GM21367 (cell line): ENCODE results near the gene PGR.

Source experiments
- ATAC-seq: cut with Tn5 transposase; IDR thresholded peaks from one replicate; pipeline ENCODE4 v1.9.1; 2021; ENCODE audit not compliant: unreplicated experiment

Gene PGR

DNA sequence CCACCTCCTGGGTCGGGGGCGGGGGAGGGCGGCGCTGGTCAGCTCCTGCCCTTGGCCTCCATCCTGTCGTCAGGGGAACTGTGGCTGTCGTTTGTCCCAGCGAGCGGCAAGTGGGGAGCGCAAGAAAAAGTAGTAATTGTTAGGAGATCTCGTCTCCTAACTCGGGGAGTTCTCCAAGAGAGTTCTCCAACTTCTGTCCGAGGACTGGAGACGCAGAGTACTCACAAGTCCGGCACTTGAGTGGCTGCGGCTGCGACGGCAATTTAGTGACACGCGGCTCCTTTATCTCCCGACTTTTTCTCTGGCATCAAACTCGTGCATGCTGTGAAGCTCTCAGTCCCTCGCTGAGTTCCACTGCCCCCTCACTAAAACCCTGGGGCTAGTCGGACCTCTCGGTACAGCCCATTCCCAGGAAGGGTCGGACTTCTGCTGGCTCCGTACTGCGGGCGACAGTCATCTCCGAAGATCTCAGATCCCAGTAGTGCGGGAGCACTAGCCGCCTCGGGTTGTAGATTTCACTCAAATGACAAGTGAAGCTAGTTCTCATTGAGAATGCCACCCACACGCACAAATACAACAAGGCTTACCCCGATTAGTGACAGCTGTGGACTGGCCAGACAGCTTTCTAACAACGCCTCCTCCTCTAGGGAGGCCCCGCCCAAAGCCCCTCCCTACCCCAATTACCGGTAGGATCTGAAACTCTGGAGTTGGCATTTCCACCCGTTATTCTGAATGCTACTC, at the start of gene PGR:
Gene PGR, minus strand, starts transcription at position 611 of the 741 bp plus-strand sequence. CDS start 743 bp downstream, outside the sequence.
- no peak for ATAC-seq

DNA sequence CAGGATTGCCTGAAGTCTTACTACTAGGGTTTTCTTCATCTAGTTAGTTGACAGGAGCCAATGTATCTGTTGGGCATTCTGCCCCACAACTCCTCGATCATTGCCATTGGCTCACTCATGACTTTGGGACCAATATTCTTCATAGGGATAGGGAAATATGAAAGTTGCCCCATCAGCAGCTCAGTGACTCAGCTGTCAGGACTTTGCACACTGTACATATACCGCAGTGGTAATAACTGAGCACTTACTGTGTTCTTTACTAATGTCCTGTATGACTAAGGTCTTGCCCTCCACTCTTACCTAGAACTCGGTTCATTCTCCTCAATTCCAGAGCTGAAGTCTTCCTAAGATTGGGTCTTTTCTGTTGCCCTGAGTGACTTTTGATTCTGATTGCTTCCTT, 46.8 kb upstream of the PGR start:
- ATAC-seq, result no peak

DNA sequence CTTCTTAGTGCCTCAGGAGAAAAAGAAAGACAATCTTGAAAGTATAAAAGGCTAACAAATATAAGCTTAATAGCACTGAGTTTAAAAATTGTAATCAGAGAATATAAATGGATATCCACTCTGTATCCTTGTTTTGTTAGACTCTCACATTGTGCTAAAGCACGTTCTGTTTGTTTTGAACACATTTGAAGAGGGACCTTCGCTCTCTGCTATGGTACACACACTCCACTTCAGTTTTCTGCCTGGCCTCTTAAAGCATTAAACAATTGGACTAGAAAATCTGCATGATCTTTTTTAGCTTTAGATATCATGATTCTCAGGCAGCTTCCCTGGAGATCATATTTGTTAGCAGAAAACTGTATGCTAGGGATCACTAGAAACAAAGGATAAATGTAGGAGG, 40.3 kb upstream of the PGR start:
- ATAC-seq, result no peak

DNA sequence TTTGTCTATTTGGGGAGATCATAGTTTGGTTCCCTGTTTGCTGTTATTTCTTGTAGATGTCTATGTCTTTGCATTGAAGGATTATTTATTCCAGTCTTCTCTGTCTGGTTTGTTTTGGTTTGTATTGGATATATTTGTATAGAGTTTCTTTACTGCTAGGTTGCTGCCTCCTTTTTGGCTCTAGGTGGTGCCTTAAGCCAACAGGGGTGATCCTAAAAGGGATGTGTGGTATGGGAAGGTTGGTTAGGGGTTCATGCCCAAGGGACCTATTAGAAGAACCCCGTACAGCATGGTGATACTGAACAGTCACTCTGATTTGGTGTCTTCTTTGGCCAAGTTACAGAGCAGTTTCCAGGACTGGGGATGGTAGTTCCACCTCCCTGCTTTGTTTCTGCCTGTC, 36.4 kb upstream of the PGR start:
- ATAC-seq, result no peak

DNA sequence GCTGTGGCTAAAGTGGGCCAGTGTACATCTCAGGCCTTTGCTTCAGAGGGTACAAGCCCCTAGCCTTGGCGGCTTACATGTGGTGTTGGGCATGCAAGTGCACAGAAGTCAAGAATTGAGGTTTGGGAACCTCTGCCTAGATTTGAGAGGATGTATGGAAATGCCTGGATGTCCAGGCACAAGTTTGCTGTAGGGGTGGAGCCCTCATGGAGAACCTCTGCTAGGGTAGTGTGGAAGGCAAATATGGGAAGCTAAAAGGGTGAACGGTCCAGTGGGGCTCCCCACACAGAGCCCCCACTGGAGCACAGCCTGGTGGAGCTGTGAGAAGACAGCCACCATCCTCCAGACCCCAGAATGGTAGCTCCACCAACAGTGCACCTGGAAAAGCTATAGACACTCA, 28.5 kb upstream of the PGR start:
- no peak for ATAC-seq

DNA sequence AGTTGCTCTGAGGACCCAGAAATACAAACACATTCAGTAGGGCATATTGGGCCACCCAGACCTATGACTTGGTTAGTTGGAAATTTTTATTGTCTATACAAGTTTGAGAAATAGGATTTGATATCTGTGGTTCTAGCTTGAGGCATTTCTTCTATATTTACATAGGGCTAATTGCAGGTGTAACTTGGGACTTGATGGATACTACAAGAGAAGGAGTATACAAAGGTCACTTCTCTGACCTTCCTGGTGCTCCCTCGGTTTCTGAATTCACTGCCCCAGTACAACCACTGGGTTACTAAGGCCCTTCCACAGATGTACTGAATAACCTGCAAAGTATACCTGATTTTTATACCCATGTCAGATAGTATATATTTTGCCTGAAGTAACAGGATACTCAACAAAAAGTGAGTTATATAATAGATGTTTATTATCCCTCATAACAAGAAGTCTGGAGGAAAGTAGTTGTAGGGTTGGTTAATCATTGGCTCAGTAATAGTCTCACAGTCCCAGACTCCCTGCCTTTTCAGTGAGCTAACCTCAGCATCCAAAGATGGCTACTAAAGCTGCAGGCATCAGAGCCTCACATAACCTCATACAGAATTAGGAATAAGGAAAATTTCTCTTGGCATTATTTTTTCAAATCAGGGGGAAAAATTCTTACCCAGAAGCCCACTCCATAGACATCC, 8.8 kb upstream of the PGR start:
- no peak for ATAC-seq

DNA sequence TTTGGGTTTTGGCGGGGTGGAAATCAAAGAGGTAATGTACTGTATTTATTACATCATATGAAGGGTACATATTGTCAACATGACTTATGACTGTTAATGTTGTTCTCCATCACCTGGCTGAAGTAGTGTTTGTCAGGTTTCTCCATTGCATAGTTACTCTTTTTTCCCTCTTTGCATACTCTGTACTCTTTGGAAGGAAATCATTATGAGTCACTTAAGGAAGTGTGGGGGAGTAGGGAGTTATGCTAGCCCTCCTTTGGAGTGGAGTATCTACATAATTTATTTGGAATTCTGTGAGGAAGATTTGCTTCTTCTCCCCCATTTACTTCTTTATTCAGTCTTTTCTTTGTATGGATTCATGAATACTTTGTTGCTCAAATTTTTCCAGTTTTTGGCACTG, 3.6 kb upstream of the PGR start:
- no peak for ATAC-seq

DNA sequence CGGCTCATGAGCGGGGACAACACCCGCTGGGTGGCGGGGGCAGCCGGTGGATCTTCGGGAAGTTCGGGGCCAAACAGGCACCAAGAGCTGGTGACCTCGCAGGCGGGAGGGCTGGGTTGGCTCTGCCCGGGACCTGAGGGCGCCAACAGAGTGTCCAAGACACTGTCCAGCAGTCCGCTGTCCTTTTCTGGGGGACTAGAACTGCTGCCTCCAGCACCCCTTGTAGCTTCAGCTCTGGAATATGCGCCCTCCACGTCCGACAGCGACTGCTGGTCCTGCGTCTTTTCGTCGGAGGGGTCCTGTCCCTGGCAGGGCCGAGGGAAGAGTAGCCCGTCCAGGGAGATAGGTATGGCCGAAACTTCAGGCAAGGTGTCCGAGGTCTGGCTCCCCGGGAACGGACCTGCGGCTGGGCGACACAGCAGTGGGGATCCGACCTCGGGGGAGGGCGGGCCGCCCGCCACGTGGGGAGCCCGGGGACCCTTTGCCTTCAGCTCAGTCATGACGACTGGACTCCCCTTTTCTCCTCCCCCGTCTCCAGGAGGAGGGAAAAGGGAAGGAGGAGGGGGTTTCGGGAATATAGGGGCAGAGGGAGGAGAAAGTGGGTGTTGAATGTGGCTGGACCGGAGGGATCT, 926 bp downstream of the PGR start:
- no peak for ATAC-seq

DNA sequence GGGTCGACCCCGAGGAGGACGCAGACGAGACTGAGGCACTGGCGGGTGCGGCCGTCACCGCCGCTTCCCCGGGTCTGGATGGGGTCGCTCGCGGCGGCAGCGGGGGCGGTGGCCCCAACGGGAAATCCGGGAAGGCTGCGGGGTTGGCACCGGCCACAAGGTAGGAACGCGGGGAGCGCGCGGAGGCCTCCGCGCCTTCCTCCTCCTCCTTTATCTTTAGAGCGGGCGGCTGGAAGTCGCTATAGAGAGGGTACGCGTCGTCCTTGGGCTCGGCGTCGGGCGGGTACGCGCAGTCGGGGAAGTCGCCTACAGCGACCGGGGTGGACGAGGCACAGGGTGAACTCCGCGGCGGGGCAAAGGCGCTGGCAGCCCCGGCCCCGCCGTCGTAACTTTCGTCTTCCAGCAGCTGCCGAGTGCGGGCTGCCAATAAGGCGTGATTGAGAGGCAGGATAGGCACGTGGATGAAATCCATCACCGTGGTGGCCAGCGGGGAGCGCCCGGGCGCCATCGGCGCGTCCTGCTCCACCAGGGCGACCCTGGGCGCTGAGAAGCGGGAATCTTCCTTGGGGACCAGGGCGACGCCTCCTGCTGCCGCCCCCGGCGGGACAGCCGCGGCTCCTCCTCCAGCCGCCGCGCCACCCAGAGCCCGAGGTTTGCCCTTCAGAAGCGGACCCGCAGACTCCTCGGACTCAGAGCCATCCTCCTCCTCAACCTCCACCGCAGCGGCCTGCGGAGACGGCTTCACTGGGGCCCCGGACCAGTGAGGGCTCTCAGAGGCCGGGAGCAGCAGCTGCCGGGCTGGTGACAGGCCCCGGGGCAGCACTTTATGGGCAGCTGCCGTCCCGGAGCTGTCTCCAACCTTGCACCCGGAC, 1.7 kb downstream of the PGR start:
- no peak for ATAC-seq

DNA sequence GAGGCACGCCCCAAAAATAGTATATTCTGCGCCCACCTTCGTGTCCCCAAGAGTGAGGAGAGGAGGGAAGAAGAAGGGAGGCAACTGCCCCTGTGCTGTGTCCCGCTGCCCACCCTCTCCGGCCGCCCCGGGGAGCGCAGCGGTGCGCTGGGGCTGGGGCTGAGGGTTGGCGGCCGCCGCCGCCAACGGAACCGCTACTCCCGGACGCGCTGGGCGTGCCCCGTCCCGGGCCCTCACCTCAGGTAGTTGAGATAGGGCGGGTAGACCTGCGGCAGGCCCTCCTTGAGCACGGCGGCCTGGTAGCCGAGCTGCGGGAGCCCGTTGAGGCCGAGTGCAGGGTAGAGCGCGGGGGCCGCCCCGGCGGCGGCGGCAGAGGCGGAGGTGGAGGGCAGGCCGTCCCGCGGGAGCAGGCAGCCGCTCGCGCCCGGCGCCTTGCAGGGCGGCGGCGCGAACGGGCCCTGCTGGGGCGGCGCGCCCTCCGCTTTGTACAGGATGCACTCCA, 2.4 kb downstream of the PGR start:
- no peak for ATAC-seq

DNA sequence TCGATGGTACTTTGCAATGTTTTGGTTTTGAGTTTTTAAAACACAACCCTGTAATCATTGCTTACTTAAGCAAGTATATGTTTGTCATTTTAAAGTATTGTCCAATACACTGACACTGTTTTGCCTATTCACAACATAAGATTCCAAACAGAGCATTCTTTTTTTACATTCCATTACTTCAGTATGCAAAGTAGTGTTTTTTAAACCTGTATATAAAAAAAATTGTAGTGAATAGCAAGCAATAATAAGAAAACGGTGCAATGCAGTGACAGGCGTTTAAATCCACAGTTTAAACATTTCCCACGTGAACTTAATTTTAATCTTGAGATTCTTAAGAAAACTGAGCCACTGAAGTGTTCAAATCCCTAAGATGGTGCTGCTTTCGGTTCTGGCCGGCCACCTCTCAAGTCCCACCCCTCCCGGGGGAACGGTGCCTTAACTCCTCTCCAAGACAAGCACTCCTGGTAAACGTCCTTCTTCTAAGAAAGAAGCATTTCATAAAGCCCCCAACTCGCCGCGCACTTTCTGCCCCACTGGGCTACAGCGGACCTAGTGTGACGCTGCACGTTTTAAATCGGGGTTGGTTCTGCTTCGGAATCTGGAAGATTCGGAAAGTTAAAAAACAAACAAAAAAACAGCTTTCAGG, 2.9 kb downstream of the PGR start:
- ATAC-seq, result no peak

DNA sequence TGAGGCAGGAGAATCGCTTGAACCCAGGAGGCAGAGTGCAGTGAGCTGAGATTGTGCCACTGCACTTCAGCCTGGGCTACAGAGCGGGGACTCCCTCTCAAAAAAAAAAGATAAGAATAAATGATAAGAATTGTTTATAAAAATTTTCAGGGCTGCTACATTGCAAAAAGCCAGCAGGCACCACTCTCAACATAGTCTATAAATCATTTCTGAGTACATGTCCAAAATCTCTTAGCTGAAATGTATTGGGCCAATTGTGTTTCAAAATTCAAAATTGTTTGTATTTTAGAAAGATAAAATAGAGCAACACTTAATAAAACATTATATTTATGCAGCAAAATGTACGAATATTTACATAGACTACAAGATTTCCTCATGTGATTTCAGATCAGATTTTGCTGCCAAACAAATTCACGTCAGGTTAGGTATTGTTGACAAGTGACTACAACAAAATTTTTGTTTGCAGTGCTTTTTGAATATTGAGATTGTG, 13.9 kb downstream of the PGR start:
- ATAC-seq, result no peak

DNA sequence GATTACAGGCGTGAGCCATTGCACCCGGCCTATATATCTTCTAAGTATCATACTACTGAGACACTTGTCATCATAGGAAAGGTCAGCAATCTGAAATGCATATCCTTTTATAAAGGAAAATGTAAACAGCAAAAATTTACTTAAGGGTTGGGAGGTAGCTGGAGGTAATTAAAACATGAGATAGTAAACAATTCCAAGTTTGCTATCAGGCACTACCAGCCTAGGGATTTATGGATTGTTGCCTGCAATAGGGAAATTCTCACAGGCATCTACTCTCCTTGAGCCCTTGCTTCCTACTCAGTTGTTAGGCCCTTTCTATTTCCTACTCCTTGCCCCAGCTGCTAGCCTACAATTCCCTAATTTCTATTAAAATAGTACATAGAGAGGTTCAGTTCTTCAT, 16.1 kb downstream of the PGR start:
- ATAC-seq, result no peak

DNA sequence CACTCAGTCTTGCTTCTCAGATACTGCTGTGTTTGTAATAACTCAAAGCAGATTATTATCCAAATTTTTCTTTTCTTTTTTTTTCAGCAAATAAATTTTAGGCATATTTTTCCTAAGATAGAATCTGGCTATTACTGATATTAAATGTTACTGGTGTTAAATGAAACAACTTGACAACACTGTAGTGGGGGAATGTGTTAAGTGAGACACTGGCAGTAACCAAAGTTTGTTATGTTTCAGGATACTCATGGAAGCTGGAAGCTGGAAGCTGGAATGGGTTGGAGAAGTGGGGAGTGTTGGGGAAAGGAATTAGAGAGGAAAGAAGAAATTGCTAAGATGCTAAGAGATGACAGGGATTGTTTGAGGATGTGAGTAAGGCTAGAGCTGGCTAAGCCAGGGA, 24.9 kb downstream of the PGR start:
- no peak for ATAC-seq

DNA sequence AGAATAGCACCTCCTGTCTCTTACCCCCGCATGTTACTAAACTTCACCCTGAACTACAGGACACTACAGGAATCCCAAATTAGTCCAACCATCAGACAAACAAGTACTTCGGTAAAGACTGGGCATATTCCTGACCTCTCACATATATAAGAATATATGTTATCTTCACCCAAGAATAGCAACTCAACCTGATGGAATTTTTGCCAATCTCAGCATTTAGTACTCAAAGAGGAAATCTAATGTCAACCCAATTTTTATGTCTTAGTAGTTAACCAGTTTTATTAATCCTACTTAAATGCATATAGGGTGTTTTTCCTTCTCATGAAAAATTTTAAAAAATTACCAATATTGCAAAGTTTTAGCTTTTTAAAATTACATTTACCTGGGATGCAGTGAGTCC, 26.2 kb downstream of the PGR start:
- no peak for ATAC-seq

DNA sequence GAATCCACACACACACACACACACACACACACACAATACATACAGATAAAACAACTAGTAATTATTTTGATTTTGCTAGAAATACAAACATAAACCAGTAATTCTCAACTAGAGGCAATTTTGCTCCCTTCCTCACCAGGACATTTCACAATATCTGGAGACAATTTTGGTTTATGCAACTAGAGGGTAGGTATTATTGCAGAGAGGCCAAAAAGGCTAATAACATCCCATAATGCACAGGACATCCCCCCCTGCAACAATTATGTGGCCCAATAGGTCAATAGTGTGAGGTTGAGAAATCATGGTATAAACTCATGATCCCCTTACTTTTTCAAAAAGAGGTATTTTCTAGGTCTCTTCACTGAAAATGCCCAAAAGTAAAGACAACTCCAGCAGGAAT, 29.0 kb downstream of the PGR start:
- ATAC-seq, result no peak

DNA sequence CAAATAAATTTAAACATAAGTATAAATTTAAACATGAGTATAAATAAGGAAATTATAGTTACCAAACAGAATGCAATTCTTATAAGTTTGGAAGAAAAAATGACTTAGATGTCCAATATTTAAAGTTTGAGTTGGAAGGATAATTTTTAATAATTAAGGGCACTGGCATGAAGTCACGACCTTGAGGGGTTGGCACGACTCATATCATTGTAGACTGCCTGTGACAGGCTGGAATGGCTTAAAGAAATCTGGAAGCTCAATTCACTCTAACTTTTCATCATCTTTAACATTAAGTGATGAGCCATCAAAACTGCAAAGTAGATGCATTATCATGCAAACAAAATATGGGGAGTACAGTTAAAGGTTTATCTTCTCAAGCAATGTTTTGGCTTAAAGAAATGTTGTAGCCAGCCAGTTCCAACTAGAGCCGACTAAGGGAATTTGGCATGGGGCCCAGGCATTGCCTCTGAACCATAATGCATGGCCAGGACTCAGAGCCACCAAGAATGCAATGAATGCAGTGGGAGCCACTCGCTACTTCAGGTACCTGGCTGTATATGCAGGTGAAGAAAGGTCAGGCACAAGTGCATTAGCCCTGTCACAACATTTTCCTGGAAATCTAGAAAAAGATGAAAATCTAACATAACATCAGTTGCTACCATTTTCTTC, 33.4 kb downstream of the PGR start:
- ATAC-seq, result no peak

DNA sequence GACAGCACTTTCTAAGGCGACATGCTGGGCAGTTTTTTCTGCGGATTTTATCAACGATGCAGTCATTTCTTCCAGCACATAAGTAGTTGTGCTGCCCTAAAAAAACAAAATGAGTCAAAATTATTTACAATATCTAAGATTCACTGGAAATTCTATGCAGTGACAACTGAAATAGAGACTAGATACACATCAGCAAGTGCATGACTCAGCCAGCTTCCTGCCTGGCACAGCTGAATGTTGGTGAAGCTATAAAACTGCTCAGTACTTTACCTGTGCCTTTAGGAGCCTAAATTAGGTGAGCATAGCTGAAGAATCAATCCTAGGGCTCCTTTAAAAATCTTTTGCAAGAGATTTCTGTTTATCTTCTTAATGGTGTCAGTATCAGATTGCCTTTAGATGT, 37.8 kb downstream of the PGR start:
- no peak for ATAC-seq

DNA sequence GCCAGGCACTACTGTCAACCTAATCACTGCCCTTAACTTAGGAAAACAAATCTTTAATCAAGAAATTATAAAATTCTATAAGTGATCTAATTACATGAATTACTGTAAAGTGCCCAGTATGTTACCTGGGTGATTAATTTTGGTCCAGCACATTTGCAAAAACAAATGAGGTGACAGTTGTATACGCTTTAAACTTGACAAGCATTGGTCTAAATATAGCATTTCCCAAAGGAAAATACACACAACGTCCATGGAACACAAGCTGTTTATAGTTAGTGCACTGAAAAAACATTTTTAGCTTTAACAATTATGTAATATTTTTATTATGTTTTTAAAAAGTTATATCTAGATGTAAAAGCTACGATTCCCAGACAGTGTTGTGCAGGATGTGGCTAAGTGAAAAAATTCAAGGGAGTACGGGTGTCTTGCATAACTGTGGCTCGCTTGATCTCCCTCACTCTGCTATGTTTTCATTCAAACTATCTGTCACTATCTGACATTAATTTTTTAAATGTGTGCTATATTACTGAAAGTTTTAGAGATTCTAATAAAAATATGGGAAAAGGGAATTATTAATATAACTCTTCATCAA, 38.8 kb downstream of the PGR start:
- no peak for ATAC-seq

DNA sequence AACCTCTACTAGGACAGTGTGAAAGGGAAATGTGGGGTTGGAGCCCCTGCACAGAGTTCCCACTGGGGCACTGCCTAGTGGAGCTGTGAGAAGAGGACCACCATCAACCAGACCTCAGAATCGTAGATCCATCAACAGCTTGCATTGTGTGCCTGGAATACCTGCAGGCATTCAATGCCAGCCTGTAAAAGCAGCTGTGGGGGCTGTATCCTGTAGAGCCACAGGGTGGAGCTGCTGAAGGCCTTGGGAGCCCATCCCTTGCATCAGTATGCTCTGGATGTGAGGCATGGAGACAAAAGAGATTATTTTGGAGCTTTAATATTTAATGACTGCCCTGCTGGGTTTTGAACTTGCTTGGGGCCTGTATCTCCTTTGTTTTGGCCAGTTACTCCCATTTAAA, 46.3 kb downstream of the PGR start:
- no peak for ATAC-seq
